ENCODE measurements around the gene LRRK1. TPM values are rescaled to one million over a fixed set of nuclear protein-coding genes. Genes with fewer than 3 reads are reported as not detected.
A peak's percentile ranks its signal among the peaks of the same experiment; 100 is the strongest.

LRRK1 gene
- total and polyA plus RNA-seq, 2 of the 4 experiments (the other 2 are of a cell fraction), result 3.0 to 5.8 TPM

DNA sequence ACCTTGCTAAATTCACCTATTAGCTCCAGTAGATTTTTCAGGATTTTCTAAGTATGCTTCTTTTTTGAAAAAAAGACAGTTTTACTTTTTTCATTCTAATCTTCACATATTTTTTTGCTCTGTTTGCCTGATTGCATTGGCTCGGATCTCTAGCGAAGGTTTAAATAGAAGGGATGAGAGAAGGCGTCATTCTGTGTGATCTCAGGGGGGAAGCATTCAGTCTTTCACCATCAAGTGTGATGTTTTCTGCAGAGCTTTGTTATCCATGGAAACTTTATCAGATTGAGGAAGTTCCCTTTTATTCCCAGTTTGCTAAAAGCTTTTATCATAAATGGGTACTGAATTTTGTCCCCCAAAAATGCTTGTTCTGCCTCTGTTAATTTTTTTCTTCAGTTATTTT is 120.3 kb downstream of the LRRK1 start:
- ATAC-seq (ENCODE audit: low read depth) (no peak), DNase-seq (peak; percentile 71)
- Histone ChIP-seq H3K27ac (ENCODE audit: insufficient read depth, low read length) (no peak overlapping the region), H3K4me1 (ENCODE audit: control insufficient read depth, insufficient read depth, low read length) (no peaks in the 10 kb centered on the region; the same call in 1 of the 2 replicates), H3K79me1 (ENCODE audit: low read depth in 1 of 2, low read length in 2 of 2) (no peaks in the 10 kb centered on the region; a peak in 1 of 4 replicates), H3K9me3 (ENCODE audit: control insufficient read depth, insufficient read depth, low read length) (peaks cover 2% of the 10 kb centered on the region; the same call in 1 of the 2 replicates), H3K4me3 (ENCODE audit: insufficient read depth, low read depth, low read length) (no peak overlapping the region), H3K9ac (ENCODE audit: low read depth, low read length) (no peak overlapping the region), H3K23ac (ENCODE audit: low read depth, low read length) (no peak overlapping the region), H4K5ac (ENCODE audit: low read depth, low read length) (no peak overlapping the region), H4K20me1 (ENCODE audit: insufficient read depth, low read length) (no peaks in the 10 kb centered on the region), H2BK15ac (ENCODE audit: low read depth, low read length) (no peak overlapping the region), H3K4ac (ENCODE audit: low read depth, low read length) (no peak overlapping the region), H3K27me3 (ENCODE audit: control insufficient read depth, insufficient read depth, low read length) (no peaks in the 10 kb centered on the region), H2BK20ac (ENCODE audit: low read depth, low read length) (no peak overlapping the region), H3K14ac (replicated peaks; ENCODE audit: low read depth, low read length) (no peak overlapping the region), H3K18ac (ENCODE audit: low read depth, low read length) (no peak overlapping the region), H4K91ac (ENCODE audit: insufficient read depth, low read depth, low read length) (no peak overlapping the region), H2AK9ac (replicated peaks; ENCODE audit: low read depth, low read length, poor library complexity) (no peak overlapping the region), H3K36me3 (ENCODE audit: control insufficient read depth, insufficient read depth, low read length) (peaks cover 12% of the 10 kb centered on the region; the same call in 1 of the 2 replicates), H3K9me1 (ENCODE audit: insufficient read depth, low read length) (no peaks in the 10 kb centered on the region), H2BK120ac (ENCODE audit: low read depth, low read length) (no peak overlapping the region), H4K8ac (ENCODE audit: low read depth in 2 of 2, low read length in 2 of 2) (no peak overlapping the region), H3K4me2 (ENCODE audit: low read depth, low read length) (no peak overlapping the region), H2AFZ (replicated peaks; ENCODE audit: low read length, poor library complexity) (no peak overlapping the region), H3K56ac (ENCODE audit: extremely low read depth, insufficient read depth, low read length) (no peak overlapping the region), H2AK5ac (ENCODE audit: low read depth, low read length) (no peak overlapping the region), H2BK5ac (ENCODE audit: low read depth, low read length, poor library complexity, severe bottlenecking) (no peak overlapping the region)
- POLR2A ChIA-PET (ENCODE audit: unreplicated experiment), result no interaction called here
- BruUV-seq (replicated peaks), result no TSS peak
- dilution Hi-C loops (cut with HindIII; ENCODE audit: low sequenced_read_pairs, unreplicated experiment) (no loop called here), in situ Hi-C loops (cut with MboI; ENCODE audit: low sequenced_read_pairs) (no loop called here), intact Hi-C loops (cut with micrococcal nuclease) (no loop called here)
- no CpG with 5 or more reads among the region's 3 CpGs for WGBS, 2 experiments (ENCODE audit: extremely low coverage in 2 of 2, insufficient read length in 1 of 2)
- peak; percentile 59 for TF ChIP-seq CEBPB (IDR thresholded peaks at IDR 0.05; ENCODE audit: low read depth, low read length)
- TF ChIP-seq, protein P1, sequence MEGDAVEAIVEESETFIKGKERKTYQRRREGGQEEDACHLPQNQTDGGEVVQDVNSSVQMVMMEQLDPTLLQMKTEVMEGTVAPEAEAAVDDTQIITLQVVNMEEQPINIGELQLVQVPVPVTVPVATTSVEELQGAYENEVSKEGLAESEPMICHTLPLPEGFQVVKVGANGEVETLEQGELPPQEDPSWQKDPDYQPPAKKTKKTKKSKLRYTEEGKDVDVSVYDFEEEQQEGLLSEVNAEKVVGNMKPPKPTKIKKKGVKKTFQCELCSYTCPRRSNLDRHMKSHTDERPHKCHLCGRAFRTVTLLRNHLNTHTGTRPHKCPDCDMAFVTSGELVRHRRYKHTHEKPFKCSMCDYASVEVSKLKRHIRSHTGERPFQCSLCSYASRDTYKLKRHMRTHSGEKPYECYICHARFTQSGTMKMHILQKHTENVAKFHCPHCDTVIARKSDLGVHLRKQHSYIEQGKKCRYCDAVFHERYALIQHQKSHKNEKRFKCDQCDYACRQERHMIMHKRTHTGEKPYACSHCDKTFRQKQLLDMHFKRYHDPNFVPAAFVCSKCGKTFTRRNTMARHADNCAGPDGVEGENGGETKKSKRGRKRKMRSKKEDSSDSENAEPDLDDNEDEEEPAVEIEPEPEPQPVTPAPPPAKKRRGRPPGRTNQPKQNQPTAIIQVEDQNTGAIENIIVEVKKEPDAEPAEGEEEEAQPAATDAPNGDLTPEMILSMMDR (conservative IDR thresholded peaks at IDR 0.05; ENCODE audit: low read depth, low read length), result no peak
- CTCF ChIA-PET, result no interaction called here
